Dedifferentiated amniotic fluid mesenchymal stem cell (primary cell): ENCODE measurements around the gene CERS1.

ENCODE experiments used
- DNase-seq: peaks from one replicate; pipeline ENCODE4 v3.0.0-alpha.2; 2016; ENCODE audit errors: extremely low spot score

CERS1 gene

DNA sequence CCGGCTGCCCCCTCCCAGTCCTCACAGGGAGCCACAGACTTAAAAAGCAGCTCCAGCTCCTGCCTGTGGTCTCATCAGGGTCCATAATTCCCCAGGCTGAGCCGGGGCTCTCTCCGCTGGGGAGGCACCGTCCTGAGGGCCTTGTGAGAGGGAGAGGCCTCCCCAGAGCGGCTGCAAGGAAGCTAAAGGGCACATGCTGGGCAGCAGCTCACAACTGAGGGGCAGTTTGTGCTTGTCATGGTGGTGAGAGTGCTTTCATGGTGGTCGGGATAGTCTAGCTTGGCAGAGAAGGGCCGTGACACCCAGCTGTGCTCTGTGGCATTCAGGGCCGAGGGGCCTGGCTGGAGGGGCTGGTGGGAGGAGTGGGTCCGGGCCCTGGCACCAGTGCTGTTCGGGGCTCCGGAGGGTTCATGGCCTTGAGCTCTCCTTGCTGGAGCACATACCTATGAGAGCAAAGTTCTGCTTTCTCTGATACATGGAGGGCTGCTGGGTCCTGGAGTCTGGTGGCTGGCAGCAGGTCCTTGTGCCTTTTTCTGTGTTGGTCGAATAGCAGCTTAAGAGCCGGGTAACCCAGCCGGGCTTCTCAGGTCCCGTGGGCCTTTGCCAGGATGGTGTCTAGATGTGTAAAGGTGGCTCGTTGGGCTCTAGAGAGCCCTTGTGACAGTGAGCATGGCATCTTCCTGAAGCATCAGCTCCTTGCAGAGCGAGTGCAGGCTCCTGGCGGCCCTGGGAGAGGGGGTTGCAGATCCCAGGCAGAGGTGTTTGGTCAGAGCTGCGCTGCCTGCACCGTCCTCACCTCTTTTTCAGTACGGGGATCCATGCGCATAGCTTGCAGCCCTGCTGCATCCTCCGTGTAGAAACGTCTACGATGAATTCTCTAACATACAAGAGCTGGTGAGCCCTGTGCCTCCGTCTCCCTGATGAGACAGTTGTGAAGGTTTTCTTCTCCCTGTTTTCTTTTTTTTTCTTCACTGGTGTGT, 55.4 kb downstream of the CERS1 start:
- DNase-seq = no peak

DNA sequence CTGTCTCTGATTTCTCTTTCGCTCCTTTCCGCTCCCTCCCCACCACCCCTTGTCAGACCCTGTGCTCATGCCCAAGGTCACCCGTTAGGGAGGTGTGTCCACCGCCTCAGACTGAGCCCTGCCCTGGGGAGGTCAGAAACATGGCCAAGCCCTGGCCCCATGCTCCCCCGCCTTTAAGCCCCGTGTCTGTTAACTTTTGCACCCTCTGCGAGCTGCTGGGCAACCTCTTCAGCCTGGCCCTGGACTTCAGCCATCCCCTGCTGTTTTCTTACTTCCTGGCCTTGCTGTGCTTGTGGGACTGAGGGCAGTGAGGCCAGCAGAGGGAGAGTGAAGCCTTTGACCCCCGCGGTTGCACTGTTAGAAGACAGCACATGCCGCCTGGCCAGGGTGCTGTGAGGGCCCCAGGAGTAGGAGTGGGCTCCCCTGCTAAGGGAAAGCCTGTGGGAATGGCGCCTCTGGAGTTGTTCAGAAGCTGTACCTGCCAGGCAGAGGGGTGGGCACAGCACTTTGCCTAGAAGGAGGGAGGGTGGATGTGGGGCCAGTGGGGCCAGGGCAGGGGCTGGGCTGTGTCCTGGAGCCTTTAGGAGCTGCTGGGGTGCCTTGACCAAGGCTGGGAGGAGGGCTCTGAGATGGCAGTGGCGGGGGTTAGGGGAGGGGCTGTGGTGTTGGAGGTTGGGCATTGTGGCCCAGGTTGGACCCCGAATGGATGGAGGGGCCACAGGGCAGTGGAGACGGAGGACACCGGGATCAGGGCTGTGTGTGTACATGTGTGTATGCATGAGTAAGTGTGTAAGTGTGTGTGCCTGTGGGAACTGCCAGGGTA, 56.3 kb downstream of the CERS1 start:
- no peak for DNase-seq

GRCh38 chr19:18834644-18834984, 61.3 kb downstream of the CERS1 start:
- DNase-seq = no peak

- DNase-seq = no peak
Measured at GRCh38 chr19:18833849-18834643, 61.9 kb downstream of the CERS1 start.

GRCh38 chr19:18833141-18833476, 62.8 kb downstream of the CERS1 start:
- no peak for DNase-seq

DNA sequence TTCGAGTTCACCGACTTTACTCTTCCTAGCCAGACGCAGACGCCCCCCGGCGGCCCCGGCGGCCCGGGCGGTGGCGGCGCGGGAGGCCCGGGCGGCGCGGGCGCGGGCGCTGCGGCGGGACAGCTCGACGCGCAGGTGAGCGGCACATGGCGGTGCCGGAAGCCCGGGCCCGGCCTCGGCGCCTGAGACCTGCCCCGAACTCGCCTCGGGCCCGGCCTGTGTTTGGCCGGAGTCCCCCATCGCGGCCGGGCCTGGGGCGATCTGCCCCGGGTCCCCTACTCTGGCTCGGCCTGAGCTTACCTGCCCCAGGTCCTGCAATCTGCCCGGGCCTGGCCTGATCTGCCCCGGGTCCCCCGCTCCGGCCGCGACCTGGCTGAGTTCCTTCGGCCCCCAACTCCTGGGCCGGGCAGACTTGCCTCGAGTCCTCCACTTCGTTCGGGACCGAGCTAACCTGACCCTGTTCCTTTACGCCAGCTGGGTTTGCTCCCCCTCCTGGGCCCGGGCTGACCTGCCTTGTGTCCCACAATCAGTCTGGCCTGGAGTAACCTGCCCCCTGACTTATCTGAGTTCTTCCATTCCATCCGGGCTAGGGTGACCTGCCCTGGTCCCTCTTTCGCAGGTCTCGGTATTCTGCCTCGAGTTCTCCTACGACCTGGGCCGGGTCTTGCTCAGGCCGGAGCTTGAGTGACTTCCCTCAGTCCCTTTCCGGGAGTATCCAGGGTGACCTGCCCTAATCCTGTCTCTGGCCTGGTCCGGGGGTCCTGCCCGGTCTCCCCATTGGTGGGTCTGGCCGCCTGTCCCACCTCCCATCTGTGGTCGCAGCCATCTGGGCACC, 63.4 kb downstream of the CERS1 start:
- DNase-seq = no peak

DNA sequence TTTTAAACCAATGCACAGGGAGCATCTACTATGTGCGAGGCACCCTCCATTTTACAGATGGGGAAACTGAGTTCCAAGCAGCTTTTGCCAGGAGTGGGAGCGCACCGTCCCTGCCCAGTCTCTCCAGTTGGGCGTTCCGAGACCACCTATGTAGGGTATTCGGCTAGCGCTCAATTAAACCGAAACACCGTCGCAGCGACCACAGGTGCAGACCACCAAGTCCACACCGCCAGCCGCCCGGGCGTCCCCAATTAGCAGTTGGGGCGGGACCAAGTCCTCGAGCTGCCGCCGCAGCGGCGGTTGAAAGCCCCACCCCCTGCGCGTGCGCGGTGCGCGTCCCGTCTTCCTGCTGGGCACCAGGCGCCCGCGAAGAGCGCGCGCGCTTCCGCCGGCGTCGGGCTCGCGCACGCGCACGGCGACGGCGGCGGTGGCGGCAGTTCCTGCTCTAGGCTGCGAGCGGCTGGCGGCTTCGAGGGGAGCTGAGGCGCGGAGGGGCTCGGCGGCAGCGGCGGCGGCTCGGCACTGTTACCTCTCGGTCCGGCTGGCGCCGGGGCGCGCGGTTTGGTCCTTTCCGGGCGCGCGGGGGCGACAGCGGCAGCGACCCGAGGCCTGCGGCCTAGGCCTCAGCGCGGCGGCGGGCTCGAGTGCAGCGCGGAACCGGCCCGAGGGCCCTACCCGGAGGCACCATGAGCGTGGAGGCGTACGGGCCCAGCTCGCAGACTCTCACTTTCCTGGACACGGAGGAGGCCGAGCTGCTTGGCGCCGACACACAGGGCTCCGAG, 64.2 kb downstream of the CERS1 start, which contains the start of gene UPF1:
TSS of gene UPF1 (plus strand) at position 436 of the 782 bp plus-strand sequence. CDS start at position 687, 251 bp downstream.
- DNase-seq = peak; percentile 84

GRCh38 chr19:18830488-18830887, 65.5 kb downstream of the CERS1 start:
- DNase-seq = no peak

DNA sequence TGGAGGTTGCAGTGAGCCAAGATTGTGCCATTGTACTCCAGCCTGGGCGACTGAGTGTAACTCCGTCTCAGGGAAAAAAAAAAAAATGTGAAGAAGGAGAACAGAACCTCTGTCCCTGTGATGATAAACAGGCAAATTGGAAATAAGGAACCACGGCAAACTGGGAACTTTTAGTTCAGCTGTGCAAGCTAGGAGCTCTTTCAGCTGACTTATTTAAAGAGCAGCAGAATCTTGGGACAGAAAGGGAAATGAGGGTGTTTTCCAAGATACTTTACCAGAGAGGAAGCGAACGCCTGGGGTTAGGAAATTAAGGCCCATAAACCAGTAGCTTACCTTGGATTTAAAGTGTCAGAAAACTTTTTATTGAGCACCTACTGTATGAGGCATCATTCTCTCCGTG, 67.2 kb downstream of the CERS1 start:
- DNase-seq = no peak
